HG02884 (cell line): ENCODE measurements around the gene LYSMD3.
A peak's percentile ranks its signal among the peaks of the same experiment; 100 is the strongest.

Experiments used
- ATAC-seq: cut with Tn5 transposase; IDR thresholded peaks from one replicate; pipeline ENCODE4 v1.9.1; 2021; ENCODE audit warnings: mild to moderate bottlenecking, moderate library complexity; ENCODE audit not compliant: unreplicated experiment

LYSMD3 gene

GRCh38 chr5:90483206-90483605, 46.2 kb downstream of the LYSMD3 start:
- ATAC-seq, result no peak

GRCh38 chr5:90480699-90481098, 48.7 kb downstream of the LYSMD3 start:
- no peak for ATAC-seq

GRCh38 chr5:90479611-90480385, 49.6 kb downstream of the LYSMD3 start:
- no peak for ATAC-seq

- ATAC-seq, result no peak
Measured at GRCh38 chr5:90477621-90478215, 51.7 kb downstream of the LYSMD3 start.

- ATAC-seq, result no peak
Measured at GRCh38 chr5:90477073-90477472, 52.3 kb downstream of the LYSMD3 start.

GRCh38 chr5:90476391-90476790, 53.0 kb downstream of the LYSMD3 start:
- ATAC-seq, result no peak

- ATAC-seq, result no peak
Measured at GRCh38 chr5:90475436-90475980, 53.9 kb downstream of the LYSMD3 start.

GRCh38 chr5:90474235-90475107, 54.9 kb downstream of the LYSMD3 start, which contains the start of the genes MBLAC2 and POLR3G:
Gene MBLAC2, minus strand, starts transcription at chr5:90474771. Its CDS starts 479 bp downstream, at chr5:90474292.
Gene POLR3G, plus strand, starts transcription at chr5:90474864. Its CDS starts 10,704 bp downstream, at chr5:90485568.
- peak; percentile 84 for ATAC-seq

GRCh38 chr5:90473396-90474234, 55.8 kb downstream of the LYSMD3 start:
- ATAC-seq, result peak; percentile 7

GRCh38 chr5:90472783-90473395, 56.5 kb downstream of the LYSMD3 start:
- peak; percentile 6 for ATAC-seq
